Heart right ventricle (tissue), 16 donors: ENCODE data around the gene TMPRSS3. TPM values are rescaled to one million over a fixed set of nuclear protein-coding genes. Genes with fewer than 3 reads are reported as not detected.
A peak's percentile ranks its signal among the peaks of the same experiment; 100 is the strongest.

Source experiments
- ATAC-seq, 8 donors: fragments of 200-7000 bp; cut with Tn5 transposase; one replicate each; pipeline ENCODE4 v1.9.1; 2020; ENCODE audit warnings: mild to moderate bottlenecking in 8 of 8, moderate library complexity in 8 of 8, moderate number of reproducible peaks in 1 of 8
- DNase-seq, 2 donors: peaks; one replicate each; pipeline ENCODE4 v3.0.0-alpha.2; 2020
- H3K27ac ChIP-seq, 10 donors: fragments of 200-600 bp; sonication (generic) in 2 of 10; one replicate each; pipeline versions ENCODE4 v1.5.0 to v1.8.0; 2020 to 2022; ENCODE audit warnings: mild to moderate bottlenecking in 3 of 10
- H3K27me3 ChIP-seq, 7 donors: fragments of 200-600 bp; one replicate each; pipeline ENCODE4 v1.8.0; 2021 to 2022; ENCODE audit warnings: mild to moderate bottlenecking in 2 of 7
- H3K36me3 ChIP-seq, 9 donors: fragments of 200-600 bp; sonication (generic) in 1 of 9; one replicate each; pipeline versions ENCODE4 v1.5.0 to v1.8.0; 2020 to 2022; ENCODE audit warnings: mild to moderate bottlenecking in 2 of 9
- H3K4me1 ChIP-seq, 9 donors: fragments of 200-600 bp; sonication (generic) in 1 of 9; one replicate each; pipeline versions ENCODE4 v1.5.0 to v1.8.0; 2020 to 2022; ENCODE audit warnings: mild to moderate bottlenecking in 4 of 9
- H3K4me3 ChIP-seq, 10 donors: fragments of 200-600 bp; sonication (generic) in 2 of 10; one replicate each; pipeline versions ENCODE4 v1.5.0 to v1.8.0; 2020 to 2022; ENCODE audit warnings: mild to moderate bottlenecking in 7 of 10, moderate library complexity in 2 of 10
- H3K9me3 ChIP-seq, 11 donors: fragments of 200-600 bp in 10 of 11; sonication (generic) in 2 of 11; one replicate each; pipeline versions ENCODE4 v1.5.0 to v1.8.0; 2013 to 2022; ENCODE audit warnings: mild to moderate bottlenecking in 2 of 11, control low read depth in 1 of 11, moderate library complexity in 1 of 11
- CTCF ChIP-seq, 9 donors: fragments of 200-600 bp; sonication (generic) in 2 of 9; IDR thresholded peaks; one replicate each; pipeline versions ENCODE4 v1.5.0 to v1.8.0; 2021 to 2022; ENCODE audit warnings: antibody characterized with exemption in 9 of 9, mild to moderate bottlenecking in 5 of 9, moderate library complexity in 1 of 9
- WGBS, 2 donors: extraction: QIAGEN DNeasy Blood & Tissue Kit; methylation state at CpG; one replicate each; pipeline ENCODE4 v1.1.7; 2013; ENCODE audit warnings: inconsistent platforms in 1 of 2; 5-methylcytosine and 5-hydroxymethylcytosine counted together
- intact Hi-C, 10 donors: fragments of 100-400 bp; cut with DNase I; formaldehyde crosslinking; loops; one replicate each; pipeline versions ENCODE4 v1.11.1 to v1.14.2; 2022
- polyA plus RNA-seq, 2 donors: library from polyadenylated mRNA; stranded (reverse); fragments of 200-250 nt; gene quantifications; one replicate each; pipeline ENCODE4 v1.2.3, GENCODE V29; 2013
- total RNA-seq, 10 donors: library from RNA; stranded (reverse); fragmentation: NEBNext Ultra II Directional in 3 of 10; extraction: Animal tissue kit (Norgen Biotek cat#: 25700) in 3 of 10; gene quantifications; one replicate each; pipeline versions ENCODE4 v1.2.1 to v1.2.4, GENCODE V29; 2021 to 2023
- donor health status: Arrhythmogenic right ventricular cardiomyopathy.
- donor health status: ischemic (EF 13 %, LVEDD 7.1; RV severe dilation, severe dysfunction).
- donor health status: healthy with polysubstance abuse.
- donor health status: DM: no; HTN: yes; CAD: no.
- donor health status: DM: no; HTN: no; CAD: no.
- donor health status: ischemic (EF 25% LVEDD 6.9; RV normal size, moderate dysfunction).
- donor health status: ischemic (EF 25% LVEDD 5.7; RV mildly dilated, moderate dysfunction).
- donor health status: healthy.
- donor health status: DM: yes; HTN: yes; CAD: no.
- donor health status: Ischemic cardiomyopathy.
- donor health status: ischemic (EF 35%, LVEDD 5.7; RV mildly dilated, moderate dysfunction).
- donor health status: nonischemic (EF 11% LVEDD 7.7; RV severe dilation, severe dysfunction).
- donor health status: DM: yes; HTN: yes; CAD: no.
- donor health status: PGD.
- donor health status: ischemic (EF 29% LVEDD 5.4; RV normal size, mild dysfunction).
- donor health status: nonischemic (EF 23%, LVEDD 6.1; RV moderate dilation, normal function).

TMPRSS3 gene
- total and polyA plus RNA-seq, 12 donors: 0.01 to 1.0 (median 0.42) TPM; not detected in 9

GRCh38 chr21:42414553-42414927, 18.7 kb upstream of the TMPRSS3 start:
- Histone ChIP-seq H3K36me3 (peaks cover 0 to 7% (median 0%) of the 10 kb centered on the region in 9 donors), H3K27ac (peak overlapping the region in 1 of 10 donors; percentile 62), H3K4me1 (peaks cover 0 to 10% (median 0%) of the 10 kb centered on the region in 9 donors), H3K4me3 (no peak overlapping the region), H3K27me3 (peaks cover 0 to 37% (median 16%) of the 10 kb centered on the region in 7 donors), H3K9me3 (peaks cover 0 to under 1% (median 0%) of the 10 kb centered on the region in 11 donors)
- 89 to 91% methylated on average over 8 of the region's 8 CpGs for WGBS, 2 donors
- intact Hi-C loops: no loop called here
- ATAC-seq (no peak), DNase-seq (no peak)
- no peak for TF ChIP-seq CTCF (IDR thresholded peaks at IDR 0.05)

GRCh38 chr21:42414066-42414465, 18.2 kb upstream of the TMPRSS3 start:
- DNase-seq (no peak), ATAC-seq (no peak)
- Histone ChIP-seq H3K27ac (peak overlapping the region in 1 of 10 donors; percentile 62), H3K4me3 (no peak overlapping the region), H3K9me3 (no peaks in the 10 kb centered on the region), H3K27me3 (peaks cover 0 to 37% (median 20%) of the 10 kb centered on the region in 7 donors), H3K4me1 (peaks cover 0 to 10% (median 0%) of the 10 kb centered on the region in 9 donors), H3K36me3 (peaks cover 0 to 7% (median 0%) of the 10 kb centered on the region in 9 donors)
- intact Hi-C loops: no loop called here
- 90% methylated on average over 8 of the region's 8 CpGs for WGBS, 2 donors
- no peak for TF ChIP-seq CTCF (IDR thresholded peaks at IDR 0.05)

- Histone ChIP-seq H3K9me3 (no peaks in the 10 kb centered on the region), H3K36me3 (peaks cover 0 to 7% (median 0%) of the 10 kb centered on the region in 9 donors), H3K4me1 (peaks cover 0 to 10% (median 0%) of the 10 kb centered on the region in 9 donors), H3K27me3 (peaks cover 0 to 37% (median 16%) of the 10 kb centered on the region in 7 donors), H3K27ac (no peak overlapping the region), H3K4me3 (no peak overlapping the region)
- intact Hi-C loops: no loop called here
- no peak for TF ChIP-seq CTCF (IDR thresholded peaks at IDR 0.05)
- ATAC-seq (no peak), DNase-seq (no peak)
- 91 to 94% methylated on average over 4 of the region's 4 CpGs for WGBS, 2 donors
Observed at GRCh38 chr21:42413500-42413899, 17.6 kb upstream of the TMPRSS3 start.

- no peak for DNase-seq
- H3K4me1 ChIP-seq: peaks cover 0 to 10% (median 0%) of the 10 kb centered on the region in 9 donors
- H3K27ac ChIP-seq: no peak overlapping the region
- 79 to 81% methylated on average over 14 of the region's 14 CpGs for WGBS, 2 donors
- intact Hi-C loops: no loop called here
- H3K4me3 ChIP-seq: no peak overlapping the region
- no peak for ATAC-seq
- peaks cover 0 to 3% (median 0%) of the 10 kb centered on the region in 9 donors for H3K36me3 ChIP-seq
- no peak for TF ChIP-seq CTCF (IDR thresholded peaks at IDR 0.05)
- no peaks in the 10 kb centered on the region for H3K9me3 ChIP-seq
- peaks cover 0 to 33% (median 16%) of the 10 kb centered on the region in 7 donors for H3K27me3 ChIP-seq
Observed at GRCh38 chr21:42413093-42413492, 17.2 kb upstream of the TMPRSS3 start.
